ENCODE results near the gene ACER1.
"Not testable (repeated sequence)": the region's sequence is repeated elsewhere in the genome, so short reads cannot be mapped to it uniquely, and the experiment has no call there.

Gene ACER1

GRCh38 chr19:6355321-6356040 lies 22.1 kb upstream of the ACER1 start:
- DNase-seq: not testable (repeated sequence)

- no peak for DNase-seq
Measured at GRCh38 chr19:6354098-6354674, 20.8 kb upstream of the ACER1 start.

DNA sequence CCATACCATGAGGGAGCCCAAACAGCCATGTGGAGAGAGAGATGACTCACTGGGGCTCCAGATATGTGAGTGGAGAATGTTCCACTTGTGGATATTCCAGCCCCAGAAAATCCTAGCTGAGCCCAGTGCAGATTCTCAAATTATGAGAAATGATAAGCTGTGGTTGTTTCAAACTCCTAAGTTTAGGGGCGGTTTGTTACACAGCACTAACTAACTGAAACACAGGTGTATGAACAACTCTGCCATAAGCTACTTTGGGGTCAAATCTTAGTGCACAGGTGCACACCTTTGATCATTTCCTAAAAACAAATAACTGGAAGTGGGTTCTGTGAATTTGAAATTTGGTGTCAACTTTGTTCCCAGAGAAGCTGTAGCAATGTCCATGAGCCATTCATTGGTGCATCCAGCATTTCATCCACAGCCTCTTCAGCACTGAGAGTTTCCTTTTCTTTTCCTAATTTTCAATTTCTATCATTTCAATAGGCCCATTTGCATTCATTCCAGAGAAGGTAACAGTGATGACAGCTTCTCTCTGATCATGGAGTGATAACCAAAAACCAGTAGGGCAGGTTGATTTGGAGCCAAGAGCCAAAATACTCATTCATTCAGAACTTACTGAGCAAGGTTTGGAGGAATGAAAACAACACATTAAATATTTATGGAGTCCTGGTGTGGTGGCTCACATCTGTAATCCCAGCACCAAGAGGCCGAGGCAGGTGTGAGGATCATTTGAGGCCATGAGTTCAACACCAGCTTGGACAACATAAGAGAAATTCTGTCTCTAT lies 19.2 kb upstream of the ACER1 start:
- DNase-seq: no peak

GRCh38 chr19:6350688-6351087 lies 17.3 kb upstream of the ACER1 start:
- no peak for DNase-seq

DNA sequence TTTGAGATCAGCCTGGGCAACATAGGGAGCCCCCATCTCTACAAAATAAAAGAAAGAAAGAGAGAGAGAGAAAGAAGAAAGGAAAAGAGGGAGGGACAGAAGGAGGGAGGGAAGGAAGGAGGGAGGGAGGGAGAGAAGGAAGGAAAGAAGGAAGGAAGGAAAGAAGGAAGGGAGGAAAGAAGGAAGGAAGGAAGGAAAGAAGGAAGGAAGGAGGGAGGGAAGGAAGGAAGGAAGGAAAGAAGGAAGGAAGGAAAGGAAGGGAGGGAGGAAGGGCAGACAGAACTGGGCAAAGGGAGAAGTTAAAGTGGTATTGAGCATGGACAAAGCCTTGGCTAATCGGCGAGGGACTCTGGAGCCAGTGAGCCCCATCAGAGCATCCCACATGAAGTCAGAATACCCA lies 15.9 kb upstream of the ACER1 start:
- not testable (repeated sequence) for DNase-seq

GRCh38 chr19:6343462-6343861 lies 10.1 kb upstream of the ACER1 start:
- no peak for DNase-seq

DNA sequence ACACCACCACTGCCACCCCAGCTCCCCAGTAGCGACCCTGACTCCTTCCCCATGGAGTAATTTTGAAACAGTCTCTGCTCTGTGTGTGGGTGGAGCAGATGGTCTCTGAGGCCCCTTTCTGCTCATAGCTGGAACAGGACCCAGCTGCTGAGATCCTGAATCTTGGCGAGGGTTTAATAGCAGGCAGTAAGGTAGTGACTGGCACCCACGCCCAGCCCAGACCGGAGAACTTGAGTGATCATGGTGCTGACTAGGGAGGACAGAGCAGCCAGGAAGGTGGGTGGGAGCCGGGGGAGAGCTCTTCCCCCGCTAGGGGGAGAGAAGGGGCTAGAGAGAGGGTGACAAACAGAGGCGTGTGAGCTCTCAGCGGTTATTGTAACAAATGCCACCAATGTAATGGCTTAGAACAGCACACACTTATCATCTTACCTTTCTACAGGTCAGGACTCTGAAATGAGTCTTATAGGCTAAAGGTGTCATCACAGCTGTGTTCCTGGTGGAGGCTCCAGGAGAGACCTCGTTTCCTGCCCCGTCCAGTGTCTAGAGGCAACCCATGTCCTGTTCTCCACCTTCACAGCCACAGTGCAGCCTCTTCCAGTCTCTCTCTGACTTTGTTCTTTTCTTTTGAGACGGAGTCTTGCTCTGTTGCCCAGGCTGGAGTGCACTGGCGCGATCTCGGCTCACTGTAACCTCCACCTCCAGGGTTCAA lies 7.2 kb upstream of the ACER1 start:
- no peak for DNase-seq

DNA sequence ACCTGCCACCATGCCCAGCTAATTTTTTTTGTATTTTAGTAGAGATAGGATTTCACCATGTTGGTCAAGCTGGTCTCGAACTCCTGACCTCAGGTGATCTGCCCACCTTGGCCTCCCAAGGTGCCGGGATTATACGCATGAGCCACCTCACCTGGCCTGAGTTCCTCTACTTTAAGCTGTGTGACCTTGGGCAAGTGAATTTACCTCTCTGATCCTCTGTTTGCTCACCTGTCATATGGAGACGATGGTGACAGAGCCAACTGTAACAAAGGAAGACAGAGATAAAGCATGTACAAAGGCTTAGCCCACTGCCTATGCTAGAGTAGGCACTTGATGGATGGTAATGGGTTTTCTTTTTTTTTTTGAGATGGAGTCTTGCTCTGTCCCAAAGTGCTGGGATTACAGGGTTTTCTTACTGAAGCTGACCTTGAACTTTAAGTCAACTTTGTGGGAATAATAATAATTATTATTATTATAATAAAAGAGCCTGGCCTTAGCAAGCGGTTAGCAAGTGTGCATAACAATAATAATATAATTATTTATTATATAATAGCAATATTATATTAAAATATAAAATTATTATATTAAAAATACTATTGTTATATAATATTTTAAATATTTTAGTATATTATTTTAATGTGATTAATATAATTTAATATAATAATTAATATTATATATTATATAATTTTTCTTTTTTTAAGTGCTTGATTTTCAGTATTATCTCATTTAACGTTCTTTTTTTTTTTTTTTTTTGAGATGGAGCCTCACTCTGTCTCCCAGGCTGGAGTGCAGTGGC lies 1.3 kb upstream of the ACER1 start:
- no peak for DNase-seq

GRCh38 chr19:6326815-6327214 lies 6.6 kb downstream of the ACER1 start:
- DNase-seq: no peak

GRCh38 chr19:6325614-6326013 lies 7.8 kb downstream of the ACER1 start:
- DNase-seq: no peak

DNA sequence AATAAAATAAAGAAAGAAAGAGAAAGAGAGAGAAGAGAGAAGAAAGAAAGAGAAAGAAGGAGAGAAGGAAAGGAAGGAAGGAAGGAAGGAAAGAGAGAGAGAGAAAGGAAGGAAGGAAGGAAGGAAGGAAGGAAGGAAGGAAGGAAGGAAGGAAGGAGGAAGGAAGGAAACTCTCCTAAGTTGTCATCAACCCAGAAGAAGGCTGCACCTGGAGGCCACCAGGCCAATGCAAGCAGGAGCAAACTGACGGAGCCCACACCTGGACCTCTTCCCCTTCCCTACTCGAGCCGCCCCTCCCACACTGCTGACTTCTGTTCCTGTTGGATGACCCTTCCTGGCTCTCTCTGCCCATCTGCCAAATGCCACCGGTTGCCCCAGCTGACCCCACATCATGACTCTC lies 8.7 kb downstream of the ACER1 start:
- no peak for DNase-seq

DNA sequence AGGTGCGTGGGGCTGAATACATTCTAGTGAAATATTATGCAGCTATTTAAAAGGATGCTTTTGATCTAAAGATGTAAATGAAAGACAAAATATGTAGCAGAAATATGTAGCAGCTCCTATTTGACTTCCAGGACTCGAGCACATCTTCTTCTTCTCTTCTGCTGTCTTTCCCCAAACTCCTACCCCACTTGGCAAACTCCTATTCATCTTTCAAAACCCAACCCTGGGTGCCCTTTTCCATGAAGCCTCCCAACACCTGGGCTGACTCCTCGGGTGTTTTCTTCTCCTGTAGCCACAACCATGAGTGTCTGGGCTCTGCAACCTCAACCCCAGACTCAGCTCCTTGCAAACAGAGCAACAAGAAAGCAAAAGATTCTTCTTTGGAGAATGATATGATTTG lies 11.1 kb downstream of the ACER1 start:
- no peak for DNase-seq

GRCh38 chr19:6319376-6319775 lies 14.0 kb downstream of the ACER1 start:
- no peak for DNase-seq

DNA sequence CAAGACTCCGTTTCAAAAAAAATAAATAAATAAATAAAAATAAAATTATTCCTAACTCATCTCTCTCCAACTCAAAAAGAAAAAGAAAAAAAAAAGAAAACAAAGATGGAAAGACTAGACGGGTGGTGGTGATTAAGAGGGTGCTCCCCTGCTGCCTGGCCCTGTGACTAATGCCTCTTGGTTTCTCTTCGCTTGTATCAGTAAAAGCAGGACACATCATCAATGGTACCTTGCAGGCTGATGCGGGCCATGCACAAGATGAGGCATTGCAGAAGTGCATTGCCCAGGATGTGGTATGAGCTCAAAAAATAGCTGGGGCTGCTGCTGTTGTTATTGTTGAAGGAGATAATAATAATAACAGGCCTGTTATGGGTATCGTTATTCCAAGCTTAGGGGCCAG lies 14.6 kb downstream of the ACER1 start:
- no peak for DNase-seq

GRCh38 chr19:6315646-6316045 lies 17.8 kb downstream of the ACER1 start:
- DNase-seq: not testable (repeated sequence)

DNA sequence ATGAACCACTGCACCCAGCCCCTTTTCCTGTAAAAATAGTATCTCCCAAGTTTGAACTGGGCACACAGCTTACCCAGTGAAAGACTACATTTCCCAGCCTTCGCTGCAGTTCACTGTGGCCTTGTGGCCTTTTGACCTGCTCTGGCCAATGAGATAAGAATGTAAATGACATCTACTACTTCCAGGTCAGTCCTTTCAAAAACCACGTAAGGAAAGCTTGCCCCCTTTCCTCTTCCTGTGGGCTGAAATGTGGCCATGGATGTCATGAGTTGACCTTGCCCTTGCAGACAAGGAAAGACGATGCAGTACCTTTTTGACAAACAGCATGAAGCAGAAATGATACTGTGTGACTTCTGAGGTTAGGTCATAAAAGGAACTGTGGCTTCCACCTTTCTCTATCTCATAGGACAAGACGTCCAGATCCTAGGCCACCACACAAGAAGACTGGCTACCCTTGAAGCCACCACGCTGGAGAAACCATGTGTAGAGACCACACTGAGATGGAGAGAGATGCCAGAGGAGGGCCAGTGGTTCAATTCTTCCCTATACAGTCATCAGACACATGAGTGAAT lies 19.9 kb downstream of the ACER1 start:
- no peak for DNase-seq

DNA sequence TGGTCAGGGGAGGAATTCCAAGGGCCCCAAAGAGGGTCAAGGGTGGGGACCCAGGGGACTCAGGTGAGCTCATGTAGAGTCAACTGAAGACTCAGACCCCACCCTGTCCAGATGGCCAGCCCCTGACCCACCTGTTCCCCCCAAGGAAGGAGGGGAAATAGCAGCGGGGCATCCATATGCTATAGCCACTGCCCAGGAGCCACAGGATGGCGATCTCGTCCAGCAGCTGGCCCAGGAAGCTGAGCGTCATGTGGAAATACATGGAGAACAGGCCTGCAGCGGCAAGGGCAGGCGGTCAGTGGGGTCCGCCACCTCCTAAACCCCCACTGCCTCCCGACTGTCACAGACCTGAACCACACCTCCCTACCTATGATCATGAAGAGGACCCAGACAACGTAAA lies 21.4 kb downstream of the ACER1 start:
- no peak for DNase-seq

DNA sequence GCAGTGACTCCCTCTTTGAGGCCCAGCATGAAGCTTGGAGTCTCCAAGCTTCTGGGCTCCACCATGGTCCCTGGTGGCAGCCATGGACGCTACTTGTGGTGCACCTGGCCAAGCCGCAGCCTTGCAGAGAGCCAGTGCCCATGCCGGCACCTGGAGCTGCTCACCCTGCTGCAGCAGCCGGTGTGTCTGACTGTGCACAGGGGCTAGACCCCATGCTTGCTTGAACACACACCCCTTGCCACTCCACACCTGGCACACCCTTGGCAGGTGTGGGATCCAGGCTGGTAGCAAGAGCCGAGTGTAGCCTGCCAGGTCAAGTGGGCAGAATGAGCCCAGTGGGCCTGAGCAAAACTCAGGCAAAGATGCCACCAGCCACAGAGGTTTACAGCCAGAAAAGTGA lies 35.0 kb downstream of the ACER1 start:
- no peak for DNase-seq

- DNase-seq: no peak
Measured at GRCh38 chr19:6297202-6297601, 36.2 kb downstream of the ACER1 start.

GRCh38 chr19:6292006-6292405 lies 41.4 kb downstream of the ACER1 start:
- DNase-seq: no peak

DNA sequence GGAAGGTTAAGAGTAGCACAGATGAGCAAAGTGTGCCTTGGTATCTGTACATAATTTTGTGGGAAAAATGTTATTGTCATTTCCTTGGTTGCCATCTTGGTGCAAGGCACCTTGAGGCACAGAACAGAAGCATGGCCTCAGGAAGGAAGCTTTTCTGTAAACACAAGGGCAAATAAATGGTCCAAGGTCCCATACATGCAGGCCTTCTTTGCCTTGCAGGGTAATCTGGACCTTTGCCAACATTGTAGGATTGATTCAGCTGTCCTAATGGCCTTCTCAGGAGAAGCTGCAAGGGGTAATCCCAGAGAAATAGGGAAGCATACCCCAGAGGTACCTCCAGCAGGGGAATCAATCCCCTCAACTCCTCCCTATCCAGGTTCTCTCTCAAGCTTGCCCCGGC lies 44.7 kb downstream of the ACER1 start:
- no peak for DNase-seq

GRCh38 chr19:6287269-6287885 lies 46.0 kb downstream of the ACER1 start:
- DNase-seq: no peak

All from NCI-H187 treated with DMSO at 0.1 percent for 48 hours (cell line).